Renal pelvis (tissue), 12 donors: Measurements from ENCODE around the gene LRRC57. TPM values are rescaled to one million over a fixed set of nuclear protein-coding genes. Genes with fewer than 3 reads are reported as not detected.
A peak's percentile ranks its signal among the peaks of the same experiment; 100 is the strongest.

Experiments used
- DNase-seq: peaks from one replicate; pipeline ENCODE4 v3.0.0-alpha.2; 2013
- long read RNA-seq, 16 experiments: transcript quantifications; one replicate each; lab custom pipeline, GENCODE V29; 2026
- polyA plus RNA-seq, 3 donors: library from polyadenylated mRNA; unstranded; fragments of 120-200 nt; gene quantifications; one replicate each; pipeline ENCODE4 v1.2.1, GENCODE V29; 2013; ENCODE audit not compliant: insufficient read length in 3 of 3

The LRRC57 gene
- polyA plus RNA-seq: 10 to 100 TPM; 20.3 to 27.2 (median 24.2) TPM
- long read RNA-seq, donor 1, partial matches to known transcripts: 0 of 3 reads
- long read RNA-seq, donor 1, other reads (novel, unspliced or antisense): 0 of 3 reads
- long read RNA-seq, donor 2, full-length matches to known transcripts: 3 of 3 reads
- long read RNA-seq, donor 2, partial matches to known transcripts: 0 of 3 reads
- long read RNA-seq, donor 2, other reads (novel, unspliced or antisense): 0 of 3 reads
- long read RNA-seq, donor 3, full-length matches to known transcripts: 4 of 4 reads
- long read RNA-seq, donor 3, partial matches to known transcripts: 0 of 4 reads
- long read RNA-seq, donor 3, other reads (novel, unspliced or antisense): 0 of 4 reads
- long read RNA-seq, donor 4, transcript LRRC57-202 (6 exons, 2,384 nt): major isoform, 6 of 7 reads
- long read RNA-seq, donor 4, partial matches to known transcripts: 0 of 7 reads
- long read RNA-seq, donor 4, other reads (novel, unspliced or antisense): 0 of 7 reads
- long read RNA-seq, donor 5, partial matches to known transcripts: 0 of 1 reads
- long read RNA-seq, donor 5, other reads (novel, unspliced or antisense): 0 of 1 reads
- long read RNA-seq, donor 6, partial matches to known transcripts: 0 of 4 reads
- long read RNA-seq, donor 6, other reads (novel, unspliced or antisense): 0 of 4 reads
- long read RNA-seq, donor 7, partial matches to known transcripts: 10 of 12 reads
- long read RNA-seq, donor 7, other reads (novel, unspliced or antisense): 0 of 12 reads
- long read RNA-seq, donor 8, full-length matches to known transcripts: 2 of 2 reads
- long read RNA-seq, donor 8, partial matches to known transcripts: 0 of 2 reads
- long read RNA-seq, donor 8, other reads (novel, unspliced or antisense): 0 of 2 reads
- long read RNA-seq, donor 9, partial matches to known transcripts: 0 of 4 reads
- long read RNA-seq, donor 9, other reads (novel, unspliced or antisense): 0 of 4 reads
- long read RNA-seq, donor 10, partial matches to known transcripts: 10 of 13 reads
- long read RNA-seq, donor 10, other reads (novel, unspliced or antisense): 0 of 13 reads
- long read RNA-seq, donor 11, transcript LRRC57-202 (6 exons, 2,384 nt): major isoform, 5 of 5 reads
- long read RNA-seq, donor 11, partial matches to known transcripts: 0 of 5 reads
- long read RNA-seq, donor 11, other reads (novel, unspliced or antisense): 0 of 5 reads
- long read RNA-seq, donor 12, transcript LRRC57-202 (6 exons, 2,384 nt): major isoform, 6 of 7 reads
- long read RNA-seq, donor 12, partial matches to known transcripts: 0 of 7 reads
- long read RNA-seq, donor 12, other reads (novel, unspliced or antisense): 0 of 7 reads
- long read RNA-seq, donor 13, partial matches to known transcripts: 0 of 4 reads
- long read RNA-seq, donor 13, other reads (novel, unspliced or antisense): 0 of 4 reads
- long read RNA-seq, donor 14: 0 reads
- long read RNA-seq, donor 15: 0 reads
- long read RNA-seq, donor 16, full-length matches to known transcripts: 6 of 6 reads
- long read RNA-seq, donor 16, partial matches to known transcripts: 0 of 6 reads
- long read RNA-seq, donor 16, other reads (novel, unspliced or antisense): 0 of 6 reads

GRCh38 chr15:42548249-42549031, at the start of gene LRRC57, which contains the start of gene HAUS2:
Gene LRRC57 (minus strand): TSS chr15:42548793. CDS start chr15:42548434, 359 bp downstream.
Gene HAUS2 (plus strand): TSS chr15:42548838. CDS start chr15:42548873, 35 bp downstream.
- DNase-seq: peak; percentile 85

DNA sequence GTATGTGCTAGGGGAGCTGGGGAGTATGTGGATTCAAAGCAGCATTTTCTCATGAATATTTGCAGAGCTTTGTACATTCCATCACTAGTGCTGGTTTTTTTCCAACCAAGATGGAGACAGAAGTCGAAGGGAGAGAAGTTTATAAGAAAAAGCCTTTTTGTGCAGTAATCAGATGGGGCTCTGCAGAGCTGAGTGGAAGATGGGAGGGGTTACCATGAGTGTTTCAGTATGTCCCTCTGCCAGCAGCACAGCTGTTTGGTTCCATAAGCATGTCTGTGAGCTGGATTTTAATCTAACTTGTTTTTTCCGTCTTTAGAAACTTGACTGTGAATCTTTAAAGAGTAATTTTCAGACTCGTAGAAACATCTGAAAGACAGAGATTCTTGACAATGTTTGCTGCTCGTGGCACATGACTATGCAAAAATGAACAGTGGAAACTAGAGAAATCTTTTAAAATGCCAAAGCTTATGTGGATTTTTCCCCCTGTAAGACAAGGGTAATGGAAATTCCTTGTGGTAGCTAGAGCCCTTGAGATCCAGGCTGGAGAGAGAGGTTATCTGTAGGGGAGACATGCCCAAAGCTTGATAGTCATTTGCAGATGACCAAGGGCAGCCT, 47.1 kb upstream of the LRRC57 start:
- no peak for DNase-seq

- no peak for DNase-seq
Observed at GRCh38 chr15:42594095-42594494, 45.5 kb upstream of the LRRC57 start.

DNA sequence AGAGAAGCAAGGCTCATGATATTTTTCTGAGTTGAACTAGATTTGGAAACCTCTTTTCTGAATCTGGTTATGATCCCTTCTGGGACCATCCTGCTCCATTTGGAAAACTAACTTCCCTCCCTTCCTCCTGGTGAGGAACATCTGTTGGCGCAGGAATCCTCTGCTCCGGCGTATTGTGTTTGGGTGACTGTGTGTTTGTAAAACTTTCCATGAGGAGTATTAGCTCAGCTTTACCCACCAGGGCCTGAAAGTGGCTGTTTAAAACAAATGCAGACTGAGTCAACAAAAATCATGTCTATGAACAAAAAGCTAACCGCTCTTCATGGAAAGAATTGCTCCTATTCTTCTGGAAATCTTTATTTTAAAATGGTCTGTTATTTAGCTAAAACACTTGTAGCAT, 44.5 kb upstream of the LRRC57 start:
- DNase-seq: no peak

DNA sequence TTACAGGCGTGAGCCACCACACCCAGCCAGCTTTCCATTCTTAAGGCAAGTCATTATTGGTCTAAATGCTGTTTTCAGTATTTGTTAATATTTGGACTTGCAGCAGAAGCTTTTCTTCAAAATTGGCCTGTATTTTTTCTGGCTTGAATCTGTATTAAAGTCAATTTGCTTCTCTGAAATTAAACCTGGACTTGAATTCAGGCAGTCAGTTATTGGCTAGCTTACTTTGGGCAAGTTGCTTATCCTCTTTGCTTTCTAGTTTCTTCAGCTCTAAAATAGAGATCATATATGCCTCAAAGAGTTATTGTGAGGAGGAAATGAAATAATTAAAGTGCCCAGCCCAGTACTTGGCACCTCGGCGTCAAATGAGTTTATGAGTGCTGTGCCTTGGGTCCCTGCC, 44.1 kb upstream of the LRRC57 start:
- DNase-seq: no peak

DNA sequence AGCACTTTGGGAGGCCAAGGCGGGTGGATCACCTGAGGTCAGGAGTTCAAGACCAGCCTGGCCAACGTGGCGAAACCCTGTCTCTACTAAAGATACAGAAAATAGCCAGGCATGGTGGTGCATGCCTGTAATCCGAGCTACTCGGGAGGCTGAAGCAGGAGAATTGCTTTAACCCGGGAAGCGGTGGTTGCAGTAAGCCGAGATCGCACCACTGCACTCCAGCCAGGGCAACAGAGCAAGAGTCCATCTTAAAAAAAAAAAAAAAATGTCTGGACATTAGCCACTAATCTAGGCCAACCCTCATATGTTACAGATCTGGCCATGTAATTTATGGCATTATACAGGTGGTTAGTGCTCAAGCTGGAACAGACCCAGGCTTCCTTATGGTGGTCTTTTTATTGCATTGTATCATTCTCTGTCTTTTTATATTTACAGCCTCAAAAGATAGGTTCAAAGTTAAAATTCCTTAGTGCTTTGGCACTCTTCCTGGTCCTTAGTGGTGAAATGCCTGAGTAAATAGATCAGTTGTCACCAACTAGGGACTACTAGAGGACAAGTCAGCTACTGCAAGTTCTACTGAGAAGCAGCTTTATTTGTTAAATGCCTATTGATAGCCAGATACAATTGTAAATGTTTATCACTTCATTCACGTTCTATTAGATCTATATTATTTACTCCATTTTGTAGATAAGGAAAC, 42.8 kb upstream of the LRRC57 start:
- DNase-seq: no peak

DNA sequence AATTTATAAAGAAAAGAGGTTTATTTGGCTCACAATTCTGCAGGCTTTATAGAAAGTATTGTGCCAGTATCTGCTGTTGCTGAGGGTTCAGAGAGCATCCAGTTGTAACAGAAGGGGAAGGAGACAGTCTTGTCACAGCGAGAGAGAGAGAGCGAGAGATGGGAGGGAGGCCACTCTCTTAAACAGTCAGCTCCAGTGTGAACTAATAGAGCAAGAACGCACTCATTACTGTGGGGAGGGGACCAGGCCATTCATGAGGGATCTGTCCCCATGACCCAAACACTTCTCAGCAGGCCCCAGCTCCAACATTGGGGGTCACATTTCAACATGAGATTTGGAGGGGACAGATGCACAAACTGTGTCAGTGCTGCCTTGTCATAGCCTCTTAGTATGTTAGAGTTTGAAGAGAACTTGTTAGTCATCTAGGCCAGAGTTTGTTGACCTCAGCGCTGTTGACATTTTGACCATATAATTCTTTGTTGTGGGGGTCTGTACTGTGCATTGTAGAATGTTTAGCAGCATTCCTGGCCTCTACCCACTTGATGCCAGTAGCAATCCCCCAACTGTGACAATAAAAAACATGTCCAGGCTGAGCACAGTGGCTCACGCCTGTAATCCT, 42.1 kb upstream of the LRRC57 start:
- no peak for DNase-seq

- DNase-seq: no peak
Observed at GRCh38 chr15:42584031-42584765, 35.6 kb upstream of the LRRC57 start.

- DNase-seq: no peak
Observed at GRCh38 chr15:42582569-42583375, 34.2 kb upstream of the LRRC57 start.

GRCh38 chr15:42581272-42581730, 32.7 kb upstream of the LRRC57 start:
- DNase-seq: peak; percentile 83

GRCh38 chr15:42578984-42579537, 30.5 kb upstream of the LRRC57 start:
- DNase-seq: no peak

GRCh38 chr15:42577514-42578031, 29.0 kb upstream of the LRRC57 start:
- DNase-seq: no peak

DNA sequence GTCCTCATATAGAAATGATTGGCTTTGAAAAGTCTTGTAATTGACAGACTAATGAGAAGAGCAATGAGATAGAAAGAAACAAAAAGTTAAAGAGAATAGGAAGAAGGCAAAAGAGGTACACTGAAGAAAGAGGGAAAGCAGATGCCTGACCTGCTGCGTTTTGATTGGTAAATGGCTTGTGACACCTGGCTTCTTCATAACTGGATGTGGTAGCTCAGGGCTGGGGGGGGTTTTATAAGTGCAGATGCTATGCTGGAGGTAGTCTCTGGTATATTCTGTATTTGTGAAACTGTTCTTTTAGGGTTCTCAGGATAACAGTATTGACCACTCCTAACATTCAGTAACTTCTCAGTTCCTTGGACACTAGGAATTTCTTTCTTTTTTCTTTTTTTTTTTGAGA, 28.2 kb upstream of the LRRC57 start:
- no peak for DNase-seq

GRCh38 chr15:42576040-42576594, 27.5 kb upstream of the LRRC57 start:
- no peak for DNase-seq

DNA sequence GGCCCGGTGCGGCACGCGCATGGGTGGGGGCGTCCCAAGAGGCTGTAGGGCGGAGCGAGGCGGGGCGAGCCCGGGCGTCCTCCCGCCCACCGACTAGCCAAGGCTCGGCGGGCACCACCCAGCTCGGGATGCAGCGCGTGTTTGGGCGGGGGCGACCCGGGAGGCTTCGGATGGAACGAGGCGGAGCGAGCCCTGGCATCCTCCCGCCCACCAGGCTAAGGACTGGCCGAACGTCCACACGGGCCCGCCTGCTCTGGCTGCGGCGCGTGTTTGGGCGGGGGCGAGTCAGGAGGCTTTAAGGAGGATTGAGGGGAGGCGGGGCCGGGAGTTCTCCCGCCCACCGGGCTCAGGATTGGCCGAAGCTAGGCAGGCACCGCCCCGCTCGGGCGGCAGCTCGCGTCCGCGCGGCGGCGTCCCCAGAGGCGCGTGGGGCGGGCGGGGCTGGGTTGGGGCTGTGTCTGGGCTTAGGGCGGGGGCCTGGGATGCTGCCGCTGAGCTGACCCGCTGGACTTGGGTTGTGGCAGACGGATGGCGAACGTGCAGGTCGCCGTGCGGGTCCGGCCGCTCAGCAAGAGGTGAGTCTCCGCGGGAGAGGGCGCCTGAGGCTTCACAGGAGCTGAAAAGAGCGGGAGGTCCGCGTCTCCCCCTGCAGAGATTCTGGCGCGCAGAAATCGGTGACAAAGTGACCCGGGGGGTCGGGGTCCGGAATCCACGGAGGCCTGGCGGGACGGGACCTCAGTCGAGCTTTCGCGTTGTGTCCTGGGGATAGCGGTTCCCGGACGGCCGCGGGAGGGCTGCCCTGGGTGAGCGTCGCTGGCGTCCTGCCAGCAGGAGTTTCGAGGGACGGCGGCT, 26.8 kb upstream of the LRRC57 start, which contains the start of gene STARD9:
TSS of gene STARD9 (plus strand) at position 419 of the 852 bp plus-strand sequence. CDS start at position 529, 110 bp downstream.
- DNase-seq: peak; percentile 98
